Activated CD4-positive, alpha-beta T cell treated with anti-CD3 and anti-CD28 coated beads, Interleukin-2, amount 50 U/mL, for 4 hours (primary cell): ENCODE measurements around the gene FAM167B.
A peak's percentile ranks its signal among the peaks of the same experiment; 100 is the strongest.
"Not testable (repeated sequence)": the region's sequence is repeated elsewhere in the genome, so short reads cannot be mapped to it uniquely, and the experiment has no call there.

ENCODE experiments used
- DNase-seq, 2 experiments: peaks; one replicate each; pipeline ENCODE4 v3.0.0-alpha.2; 2020

The FAM167B gene

DNA sequence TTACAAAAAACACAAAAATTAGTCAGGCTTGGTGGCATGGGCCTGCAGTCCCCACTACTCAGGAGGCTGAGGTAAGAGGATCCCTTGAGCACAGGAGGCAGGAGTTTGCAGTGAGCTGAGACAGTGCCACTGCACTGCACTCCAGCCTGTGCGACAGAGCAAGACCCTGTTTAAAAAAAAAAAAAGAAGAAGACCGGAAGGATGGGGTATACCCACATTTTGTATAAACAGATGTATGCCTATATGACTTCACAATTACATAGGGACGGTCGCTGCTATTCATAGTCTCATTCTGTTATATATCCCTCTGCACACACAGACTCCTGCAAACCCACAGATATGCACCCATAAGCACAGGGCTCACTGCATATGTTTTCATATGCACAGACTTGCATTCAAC lies 16.7 kb downstream of the FAM167B start:
- no peak for DNase-seq

GRCh38 chr1:32265846-32266245 lies 18.8 kb downstream of the FAM167B start:
- DNase-seq = no peak

GRCh38 chr1:32266921-32267591 lies 20.0 kb downstream of the FAM167B start:
- DNase-seq = no peak

- DNase-seq = no peak
Measured at GRCh38 chr1:32269744-32270143, 22.7 kb downstream of the FAM167B start.

DNA sequence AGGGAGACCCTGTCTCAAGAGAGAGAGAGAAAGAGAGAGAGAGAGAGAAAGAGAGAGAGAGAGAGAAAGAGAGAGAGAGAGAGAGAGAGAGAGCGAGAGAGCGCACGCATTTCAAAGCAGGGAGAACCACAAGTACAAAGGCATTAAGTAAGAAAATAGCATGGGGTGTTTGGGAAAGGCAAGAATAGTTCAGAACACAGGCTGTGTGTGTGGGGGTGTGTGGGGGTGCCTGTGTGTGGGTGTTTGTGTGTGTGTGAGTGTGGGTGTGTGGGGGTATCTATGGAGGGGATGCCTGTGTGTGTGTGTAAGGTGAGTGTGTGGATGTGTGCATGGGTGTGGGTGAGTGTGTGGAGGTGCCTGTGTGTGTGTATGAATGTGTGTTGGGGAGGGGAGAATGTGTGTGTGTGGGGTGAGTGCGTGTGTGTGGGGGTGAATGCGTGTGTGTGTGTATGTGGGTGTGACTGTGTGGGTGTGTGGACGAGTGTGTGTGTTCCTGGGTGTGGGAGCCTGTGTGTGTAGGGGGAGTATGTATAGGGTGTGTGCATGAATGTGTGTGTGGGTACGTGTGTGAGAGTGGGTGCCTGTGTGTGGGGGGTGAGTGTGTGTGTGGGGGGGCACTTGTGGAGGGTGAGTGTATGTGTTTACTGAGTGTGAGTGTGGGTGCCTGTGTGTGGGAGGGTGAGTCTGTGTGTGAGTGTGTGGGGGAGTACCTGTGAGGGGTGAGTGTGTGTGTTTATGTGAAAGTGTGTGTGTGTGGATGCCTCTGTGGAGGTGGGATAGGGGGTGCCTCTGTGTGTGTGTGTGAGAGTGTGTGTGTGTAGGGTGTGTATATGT lies 25.8 kb downstream of the FAM167B start:
- DNase-seq = peak; percentile 40 to 50

DNA sequence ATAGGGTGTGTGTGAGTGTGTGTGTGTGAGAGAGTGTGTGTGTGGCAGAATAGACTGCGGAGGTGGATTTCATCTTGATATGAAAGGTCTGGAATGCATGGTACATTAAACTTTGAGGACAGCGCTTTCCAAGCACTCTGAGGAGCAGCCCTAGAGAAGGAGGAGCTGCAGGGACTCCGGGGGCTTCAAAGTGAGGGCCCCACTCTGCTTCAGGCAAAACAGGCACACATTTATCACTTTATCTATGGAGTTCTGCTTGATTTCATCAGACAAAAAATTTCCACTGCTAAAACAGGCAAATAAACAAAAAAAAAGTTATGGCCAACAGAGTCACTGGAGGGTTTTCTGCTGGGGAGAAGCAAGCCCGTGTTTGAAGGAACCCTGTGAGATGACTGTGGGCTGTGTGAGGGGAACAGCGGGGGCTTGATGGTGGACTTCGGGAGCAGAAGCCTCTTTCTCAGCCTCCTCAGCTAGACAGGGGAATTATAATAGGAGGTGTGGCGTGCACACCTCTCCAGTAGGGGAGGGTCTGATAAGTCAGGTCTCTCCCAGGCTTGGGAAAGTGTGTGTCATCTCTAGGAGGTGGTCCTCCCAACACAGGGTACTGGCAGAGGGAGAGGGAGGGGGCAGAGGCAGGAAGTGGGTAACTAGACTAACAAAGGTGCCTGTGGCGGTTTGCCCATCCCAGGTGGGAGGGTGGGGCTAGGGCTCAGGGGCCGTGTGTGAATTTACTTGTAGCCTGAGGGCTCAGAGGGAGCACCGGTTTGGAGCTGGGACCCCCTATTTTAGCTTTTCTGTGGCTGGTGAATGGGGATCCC lies 26.6 kb downstream of the FAM167B start:
- DNase-seq = peak; percentile 84 to 87

DNA sequence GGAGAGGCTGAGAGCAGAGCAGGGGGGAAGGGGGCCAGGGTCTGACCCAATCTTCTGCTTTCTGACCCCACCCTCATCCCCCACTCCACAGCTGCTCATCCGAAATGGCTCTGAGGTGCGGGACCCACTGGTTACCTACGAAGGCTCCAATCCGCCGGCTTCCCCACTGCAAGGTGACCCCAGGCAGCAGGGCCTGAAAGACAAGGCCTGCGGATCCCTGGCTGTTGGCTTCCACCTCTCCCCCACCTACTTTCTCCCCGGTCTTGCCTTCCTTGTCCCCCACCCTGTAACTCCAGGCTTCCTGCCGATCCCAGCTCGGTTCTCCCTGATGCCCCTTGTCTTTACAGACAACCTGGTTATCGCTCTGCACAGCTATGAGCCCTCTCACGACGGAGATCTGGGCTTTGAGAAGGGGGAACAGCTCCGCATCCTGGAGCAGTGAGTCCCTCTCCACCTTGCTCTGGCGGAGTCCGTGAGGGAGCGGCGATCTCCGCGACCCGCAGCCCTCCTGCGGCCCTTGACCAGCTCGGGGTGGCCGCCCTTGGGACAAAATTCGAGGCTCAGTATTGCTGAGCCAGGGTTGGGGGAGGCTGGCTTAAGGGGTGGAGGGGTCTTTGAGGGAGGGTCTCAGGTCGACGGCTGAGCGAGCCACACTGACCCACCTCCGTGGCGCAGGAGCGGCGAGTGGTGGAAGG lies 27.8 kb downstream of the FAM167B start:
- no peak for DNase-seq

DNA sequence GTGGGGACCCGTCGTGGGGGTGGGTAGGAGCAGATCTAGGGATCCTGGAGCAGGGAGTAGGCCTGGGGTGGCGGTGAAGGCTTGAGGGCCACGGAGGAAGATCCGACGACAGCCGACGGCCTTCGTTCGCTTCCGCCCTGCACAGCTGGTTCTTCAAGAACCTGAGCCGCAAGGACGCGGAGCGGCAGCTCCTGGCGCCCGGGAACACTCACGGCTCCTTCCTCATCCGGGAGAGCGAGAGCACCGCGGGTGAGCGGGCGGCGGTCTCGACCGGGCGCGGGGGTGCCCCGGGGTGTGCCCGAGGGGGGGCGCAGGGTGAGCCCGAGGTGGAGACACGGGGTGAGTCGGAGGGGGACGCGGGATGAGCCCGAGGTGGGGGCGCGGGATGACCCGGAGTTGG lies 28.4 kb downstream of the FAM167B start:
- DNase-seq = no peak

DNA sequence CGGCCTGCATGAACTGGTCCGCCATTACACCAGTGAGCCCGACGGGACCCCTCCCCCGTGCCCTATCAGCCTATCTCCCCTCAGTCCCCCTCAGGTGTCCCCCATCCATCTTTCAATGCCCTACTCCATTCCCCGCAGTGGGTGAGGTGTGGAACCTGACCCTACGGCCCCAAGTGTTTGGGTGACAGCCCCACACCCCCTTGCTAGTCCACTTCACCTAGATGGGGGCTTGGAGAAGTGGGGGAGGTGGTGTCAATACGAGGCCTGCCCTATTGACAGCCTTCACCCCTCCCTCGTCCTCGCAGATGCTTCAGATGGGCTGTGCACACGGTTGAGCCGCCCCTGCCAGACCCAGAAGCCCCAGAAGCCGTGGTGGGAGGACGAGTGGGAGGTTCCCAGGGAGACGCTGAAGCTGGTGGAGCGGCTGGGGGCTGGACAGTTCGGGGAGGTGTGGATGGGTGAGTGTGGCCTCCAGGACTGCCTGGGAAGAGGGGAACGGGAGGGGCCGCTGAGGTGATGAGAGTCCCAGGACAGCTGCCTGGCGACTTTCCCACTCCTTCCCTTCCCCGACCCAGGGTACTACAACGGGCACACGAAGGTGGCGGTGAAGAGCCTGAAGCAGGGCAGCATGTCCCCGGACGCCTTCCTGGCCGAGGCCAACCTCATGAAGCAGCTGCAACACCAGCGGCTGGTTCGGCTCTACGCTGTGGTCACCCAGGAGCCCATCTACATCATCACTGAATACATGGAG lies 29.2 kb downstream of the FAM167B start:
- DNase-seq = no peak

DNA sequence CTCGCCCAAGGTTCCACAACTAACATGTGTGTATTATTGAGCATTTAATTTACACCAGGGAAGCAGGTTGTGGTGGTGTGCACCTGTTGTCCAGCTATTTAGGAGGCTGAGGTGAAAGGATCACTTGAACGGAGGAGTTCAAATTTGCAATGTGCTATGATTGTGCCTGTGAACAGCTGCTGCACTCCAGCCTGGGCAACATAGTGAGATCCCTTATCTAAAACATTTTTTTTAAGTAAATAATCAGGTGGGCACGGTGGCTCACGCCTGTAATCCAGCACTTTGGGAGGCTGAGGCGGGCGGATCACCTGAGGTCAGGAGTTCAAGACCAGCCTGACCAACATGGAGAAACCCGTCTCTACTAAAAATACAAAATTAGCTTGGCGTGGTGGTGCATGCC lies 37.8 kb downstream of the FAM167B start:
- DNase-seq = not testable (repeated sequence)

DNA sequence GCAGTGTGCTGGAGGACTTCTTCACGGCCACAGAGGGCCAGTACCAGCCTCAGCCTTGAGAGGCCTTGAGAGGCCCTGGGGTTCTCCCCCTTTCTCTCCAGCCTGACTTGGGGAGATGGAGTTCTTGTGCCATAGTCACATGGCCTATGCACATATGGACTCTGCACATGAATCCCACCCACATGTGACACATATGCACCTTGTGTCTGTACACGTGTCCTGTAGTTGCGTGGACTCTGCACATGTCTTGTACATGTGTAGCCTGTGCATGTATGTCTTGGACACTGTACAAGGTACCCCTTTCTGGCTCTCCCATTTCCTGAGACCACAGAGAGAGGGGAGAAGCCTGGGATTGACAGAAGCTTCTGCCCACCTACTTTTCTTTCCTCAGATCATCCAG lies 38.6 kb downstream of the FAM167B start:
- no peak for DNase-seq

- no peak for DNase-seq
Measured at GRCh38 chr1:32286763-32287162, 39.7 kb downstream of the FAM167B start.

DNA sequence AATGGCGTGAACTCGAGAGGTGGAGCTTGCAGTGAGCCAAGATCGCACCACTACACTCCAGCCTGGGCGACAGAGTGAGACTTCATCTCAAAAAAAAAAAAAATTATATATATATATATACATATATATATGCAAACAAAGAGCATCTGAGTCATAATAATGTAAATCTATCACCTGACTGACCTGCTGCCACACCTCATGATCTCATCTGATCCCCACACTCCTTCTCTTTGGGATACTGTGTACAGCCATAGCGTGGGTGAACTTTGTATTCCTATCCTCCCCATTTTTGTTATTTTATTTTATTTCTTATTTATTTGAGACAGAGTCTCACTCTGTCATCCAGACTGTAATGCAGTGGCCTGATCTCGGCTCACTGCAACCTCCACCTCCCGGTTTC lies 42.2 kb downstream of the FAM167B start:
- DNase-seq = no peak

DNA sequence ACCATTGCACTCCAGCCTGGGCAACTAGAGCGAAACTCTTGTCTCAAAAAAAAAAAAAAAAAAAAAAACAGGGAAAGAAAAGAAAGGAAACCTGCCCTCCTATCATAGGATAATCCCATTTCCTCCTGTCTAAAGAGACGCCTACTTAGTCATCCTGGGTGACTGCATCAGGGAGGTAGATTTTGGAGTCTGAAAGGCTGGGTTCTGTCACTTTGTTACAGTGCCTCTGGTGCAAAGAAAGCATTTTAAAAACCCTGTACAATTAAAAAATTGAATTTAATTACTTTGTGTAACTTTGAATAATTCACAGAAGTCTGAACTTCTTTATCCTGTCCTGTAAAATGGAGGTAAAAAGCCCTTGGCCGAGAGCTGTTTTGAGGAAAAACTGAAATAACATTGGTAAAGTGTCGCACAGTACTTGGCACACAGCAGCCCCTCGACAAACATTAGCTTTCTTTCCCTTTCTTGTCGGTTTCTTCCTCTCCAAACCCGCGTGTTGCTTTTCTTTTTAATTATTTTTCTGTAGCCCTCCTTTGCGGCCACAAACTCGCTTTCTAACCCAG lies 44.2 kb downstream of the FAM167B start:
- no peak for DNase-seq

DNA sequence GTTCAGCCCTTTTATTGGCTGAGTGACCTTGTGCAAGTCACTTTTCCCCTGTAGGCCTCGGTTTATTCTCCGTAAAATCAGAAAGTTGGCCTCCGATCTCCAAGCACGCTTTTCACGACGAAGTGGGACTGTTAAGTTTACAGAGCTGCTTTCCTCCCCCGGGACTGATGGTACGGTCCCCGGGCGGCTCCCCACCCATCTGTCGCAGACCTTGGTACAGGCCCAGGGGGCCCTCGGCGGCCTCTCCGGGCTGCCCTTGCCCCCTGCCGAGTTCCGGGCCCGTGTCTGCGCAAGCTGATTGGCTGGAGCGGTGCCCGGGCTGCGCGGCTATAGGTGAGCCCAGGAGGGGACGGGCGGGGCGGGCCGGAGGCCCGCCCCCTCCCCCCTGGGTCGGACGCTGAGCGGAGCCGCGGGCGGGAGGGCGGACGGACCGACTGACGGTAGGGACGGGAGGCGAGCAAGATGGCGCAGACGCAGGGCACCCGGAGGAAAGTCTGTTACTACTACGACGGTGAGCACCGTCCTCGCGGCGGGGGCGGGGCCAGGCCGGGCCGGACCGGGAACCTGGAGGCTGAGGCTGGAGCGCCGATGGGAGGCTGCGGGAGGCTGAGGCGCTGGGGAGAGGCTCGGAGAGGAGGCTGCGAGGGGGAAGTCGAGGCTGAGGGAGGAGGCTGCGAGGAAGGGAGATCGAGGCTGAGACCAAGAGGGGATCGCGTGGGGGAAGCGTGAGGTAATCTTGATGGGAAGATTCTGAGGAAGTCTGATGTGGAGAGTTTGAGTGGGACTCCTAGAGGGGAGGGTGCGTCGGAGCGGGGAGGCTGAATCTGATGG lies 44.9 kb downstream of the FAM167B start, which contains the start of gene HDAC1:
Gene HDAC1, plus strand, starts transcription at position 376 of the 831 bp plus-strand sequence. Its CDS starts 87 bp downstream, at position 463.
- peak; percentile 93 to 95 for DNase-seq

DNA sequence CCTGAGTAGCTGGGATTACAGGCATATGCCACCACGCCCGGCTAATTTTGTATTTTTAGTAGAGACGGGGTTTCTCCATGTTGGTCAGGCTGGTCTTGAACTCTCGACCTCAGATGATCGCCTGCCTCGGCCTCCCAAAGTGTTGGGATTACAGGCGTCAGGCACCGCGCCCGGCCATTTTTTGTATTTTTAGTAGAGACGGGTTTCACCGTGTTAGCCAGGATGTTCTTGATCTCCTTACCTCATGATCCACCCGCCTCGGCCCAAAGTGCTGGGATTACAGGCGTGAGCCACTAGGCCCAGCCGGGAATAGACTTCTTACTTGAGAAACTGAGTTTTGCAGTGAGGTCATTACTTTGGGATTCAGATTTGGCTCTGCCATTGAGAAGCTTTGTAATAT lies 51.2 kb downstream of the FAM167B start:
- not testable (repeated sequence) for DNase-seq
